Colon (tissue), 2 donors: Measurements from ENCODE around the gene CACNA1B.
"Not testable (repeated sequence)": the region's sequence is repeated elsewhere in the genome, so short reads cannot be mapped to it uniquely, and the experiment has no call there.

Experiments used
- FAIRE-seq: peaks from 2 replicates; lab custom pipeline; 2012; peaks lifted over from hg19 to GRCh38; lab: Jason Lieb, UNC
- donor health status: control.
- donor health status: control.

The CACNA1B gene

DNA sequence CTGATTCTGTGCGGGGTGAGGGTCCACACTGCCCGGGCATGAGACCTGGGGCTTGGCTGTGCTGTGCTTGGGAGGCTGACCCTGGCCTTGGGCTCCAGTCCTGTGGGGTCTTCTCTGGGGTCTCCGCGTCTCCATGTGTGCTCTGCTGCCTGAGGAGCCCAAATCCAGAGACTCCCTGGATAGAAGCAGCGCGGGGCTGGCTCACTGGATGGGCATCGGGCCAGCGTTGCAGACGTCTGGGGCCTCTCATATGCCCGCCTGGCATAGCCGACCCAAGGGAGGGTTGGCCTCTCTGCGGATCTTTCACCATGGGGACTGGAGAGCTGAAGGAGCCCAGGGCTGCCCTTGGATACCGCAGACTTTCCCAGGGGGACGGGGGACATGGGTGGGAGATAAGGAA, 12.4 kb downstream of the CACNA1B start:
- not testable (repeated sequence) for FAIRE-seq

DNA sequence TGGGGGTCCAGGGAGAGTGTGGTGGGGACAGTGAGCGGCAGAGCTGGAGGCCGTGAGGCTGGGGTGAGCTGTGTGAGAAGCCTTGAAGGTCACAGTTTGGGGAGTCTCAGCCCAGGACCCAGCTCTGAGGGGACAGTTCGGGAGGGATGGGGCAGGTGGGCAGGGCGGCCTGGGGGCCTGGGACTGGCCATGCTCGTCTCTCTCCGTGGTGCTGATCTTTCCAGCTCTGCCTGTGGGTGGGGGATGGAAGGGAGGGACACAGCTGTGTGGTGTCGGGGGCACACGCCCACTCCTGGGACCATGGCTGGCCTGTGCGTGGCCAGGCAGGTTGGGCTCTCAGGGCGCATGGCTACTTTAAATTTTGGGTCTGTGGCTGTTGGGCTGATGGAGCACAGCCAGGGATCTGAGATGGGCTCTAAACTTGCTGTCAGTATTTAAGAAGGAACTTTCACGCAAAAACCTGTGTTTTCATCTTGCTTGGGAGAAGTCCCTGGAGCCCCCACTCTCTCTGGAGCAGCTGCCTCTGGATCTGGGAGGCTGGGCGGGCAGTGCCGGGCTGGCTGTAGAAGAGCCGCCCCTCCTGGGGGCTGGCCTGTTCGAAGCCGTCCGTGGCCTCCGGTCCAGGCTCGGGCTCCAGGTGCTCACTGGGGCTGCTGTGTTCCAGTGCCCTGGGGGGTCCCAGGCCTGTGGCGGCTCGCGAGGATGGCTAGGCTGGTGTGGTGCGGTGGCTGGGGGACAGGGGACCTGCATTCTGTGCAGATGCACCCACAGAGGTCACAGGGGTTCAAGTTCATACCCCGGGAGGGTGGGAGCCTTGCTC, 13.4 kb downstream of the CACNA1B start:
- not testable (repeated sequence) for FAIRE-seq

DNA sequence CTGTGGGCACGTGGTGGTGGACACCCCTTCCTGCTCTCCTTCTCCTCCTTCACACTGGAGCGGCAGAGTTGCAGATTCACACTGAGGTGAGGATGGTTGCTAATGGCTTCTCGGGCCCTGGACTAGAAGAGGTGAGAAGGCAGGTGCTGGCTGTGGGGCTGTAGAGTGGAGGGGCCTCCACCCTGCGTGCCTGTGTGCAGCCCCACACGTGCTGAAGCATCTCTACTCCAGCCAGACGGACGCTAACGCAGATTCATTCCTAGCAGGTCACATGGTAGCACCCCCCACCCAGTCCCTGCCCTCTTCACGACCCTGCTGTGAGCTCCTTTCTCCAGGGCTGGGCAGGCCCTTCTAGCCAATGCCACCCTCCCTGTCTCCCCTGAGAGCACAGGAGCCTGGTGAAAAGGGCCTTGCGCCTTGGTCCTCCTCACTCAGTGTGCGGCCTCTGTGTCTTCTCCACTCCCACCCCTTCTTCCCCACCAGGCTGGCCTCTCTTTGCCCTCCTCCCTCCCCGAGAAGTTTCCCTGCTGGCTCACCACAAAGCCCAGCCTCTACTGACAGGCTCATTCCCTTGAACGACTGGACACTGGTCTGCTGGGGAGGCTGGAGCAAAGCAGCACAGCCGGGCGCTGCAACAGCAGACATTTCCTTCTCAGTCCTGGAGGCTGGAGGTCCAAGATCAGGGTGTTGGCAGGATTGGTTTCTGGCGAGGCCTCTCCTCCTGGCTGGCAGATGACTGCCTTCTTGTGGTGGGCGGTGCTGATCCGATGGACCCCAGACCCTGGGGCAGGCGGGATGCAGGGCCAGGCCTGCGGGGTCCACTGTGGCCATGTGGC, 14.2 kb downstream of the CACNA1B start:
- FAIRE-seq = no peak

DNA sequence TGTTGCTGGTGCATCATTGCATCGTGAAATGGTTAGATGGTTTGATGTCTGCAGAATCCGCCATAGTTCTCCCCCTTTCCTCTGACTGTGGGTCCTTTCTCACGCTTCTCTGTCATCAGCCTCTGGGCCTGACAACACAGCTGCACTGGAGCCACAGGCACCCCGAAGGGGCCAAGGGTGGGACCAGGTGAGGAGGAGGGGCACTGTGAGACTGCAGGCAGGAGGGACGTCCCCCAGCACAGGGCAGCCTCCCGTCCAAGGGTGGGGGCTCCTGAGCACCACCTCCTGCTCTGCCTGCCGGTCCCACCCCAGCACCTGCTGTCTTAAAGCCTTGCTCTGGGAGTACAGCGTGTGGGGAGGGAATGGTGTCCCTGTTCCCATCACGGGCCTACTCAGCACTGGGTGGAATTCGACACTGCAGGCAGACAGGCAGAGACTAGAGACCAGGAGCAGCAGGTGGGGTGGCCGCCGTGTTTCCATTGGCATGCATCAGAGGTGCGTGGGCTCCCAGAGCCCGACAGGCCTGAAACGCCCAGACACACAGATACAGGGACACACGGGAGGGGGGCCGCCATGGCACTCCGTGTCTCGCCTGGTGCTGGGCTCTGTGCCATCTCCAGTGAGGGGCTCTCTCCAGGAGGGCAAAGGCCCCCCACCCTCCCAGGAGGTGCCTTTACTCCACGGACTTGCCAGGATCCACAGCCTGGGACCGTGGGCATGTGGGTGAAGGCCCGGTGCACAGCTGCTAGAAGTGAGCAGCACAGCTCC, 15.0 kb downstream of the CACNA1B start:
- FAIRE-seq = no peak

DNA sequence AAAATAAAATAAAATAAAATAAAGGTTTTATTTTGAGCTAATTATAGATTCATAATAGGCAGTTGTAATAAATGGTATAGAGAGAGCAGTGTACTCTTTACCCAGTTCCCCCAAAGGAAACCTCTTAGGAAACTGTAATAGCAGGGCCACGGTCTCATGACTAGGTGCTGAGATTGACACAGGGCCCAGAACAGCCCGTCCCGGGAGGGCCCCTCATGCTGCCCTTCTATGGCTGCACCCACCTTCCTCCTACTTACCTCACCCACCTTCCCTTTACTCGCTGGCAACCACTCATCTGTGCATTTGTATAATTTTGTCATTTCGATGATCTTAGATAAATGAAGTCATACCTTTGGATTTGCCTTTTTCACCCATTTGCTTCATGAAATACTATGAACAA, 16.1 kb downstream of the CACNA1B start:
- no peak for FAIRE-seq

DNA sequence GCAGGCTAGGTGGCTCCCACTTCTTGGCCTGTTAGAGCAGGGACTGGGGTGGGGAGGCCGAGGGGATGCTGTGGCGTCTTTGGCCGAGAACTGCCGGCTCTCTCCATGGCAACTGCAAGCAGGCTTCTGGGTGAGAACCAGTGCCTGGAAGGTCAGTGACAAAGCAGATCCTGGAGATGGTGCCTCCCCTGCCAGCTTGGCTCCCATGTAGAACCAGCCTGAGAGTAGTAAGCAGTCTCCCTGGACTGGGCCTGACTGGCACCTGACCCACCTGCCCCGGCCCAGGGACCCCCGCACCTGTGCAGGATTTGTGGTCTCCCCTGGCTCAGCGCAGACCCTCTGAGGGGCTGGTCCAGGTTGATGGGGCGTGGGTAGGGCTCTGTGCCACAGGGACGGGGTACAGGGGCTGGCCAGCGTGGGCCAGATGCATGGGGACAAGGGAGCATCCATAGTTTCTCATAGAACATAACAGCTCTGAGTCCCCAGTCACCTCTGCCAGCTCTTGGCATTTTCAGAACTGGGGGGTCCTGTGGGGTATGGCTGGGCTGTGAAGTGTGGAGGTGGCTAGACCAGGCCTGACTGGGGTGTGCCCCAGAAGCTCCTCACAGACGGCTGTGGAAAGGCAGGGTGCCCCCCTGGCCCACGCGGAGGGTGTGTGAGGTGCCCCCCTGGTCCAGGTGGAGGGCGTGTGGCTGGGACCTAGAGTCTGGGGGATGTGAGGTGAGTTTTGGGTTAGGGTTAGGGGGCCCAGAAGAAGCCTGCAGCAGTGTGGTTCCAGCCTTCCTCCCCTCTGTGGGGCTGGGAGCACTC, 22.2 kb downstream of the CACNA1B start:
- FAIRE-seq = no peak

DNA sequence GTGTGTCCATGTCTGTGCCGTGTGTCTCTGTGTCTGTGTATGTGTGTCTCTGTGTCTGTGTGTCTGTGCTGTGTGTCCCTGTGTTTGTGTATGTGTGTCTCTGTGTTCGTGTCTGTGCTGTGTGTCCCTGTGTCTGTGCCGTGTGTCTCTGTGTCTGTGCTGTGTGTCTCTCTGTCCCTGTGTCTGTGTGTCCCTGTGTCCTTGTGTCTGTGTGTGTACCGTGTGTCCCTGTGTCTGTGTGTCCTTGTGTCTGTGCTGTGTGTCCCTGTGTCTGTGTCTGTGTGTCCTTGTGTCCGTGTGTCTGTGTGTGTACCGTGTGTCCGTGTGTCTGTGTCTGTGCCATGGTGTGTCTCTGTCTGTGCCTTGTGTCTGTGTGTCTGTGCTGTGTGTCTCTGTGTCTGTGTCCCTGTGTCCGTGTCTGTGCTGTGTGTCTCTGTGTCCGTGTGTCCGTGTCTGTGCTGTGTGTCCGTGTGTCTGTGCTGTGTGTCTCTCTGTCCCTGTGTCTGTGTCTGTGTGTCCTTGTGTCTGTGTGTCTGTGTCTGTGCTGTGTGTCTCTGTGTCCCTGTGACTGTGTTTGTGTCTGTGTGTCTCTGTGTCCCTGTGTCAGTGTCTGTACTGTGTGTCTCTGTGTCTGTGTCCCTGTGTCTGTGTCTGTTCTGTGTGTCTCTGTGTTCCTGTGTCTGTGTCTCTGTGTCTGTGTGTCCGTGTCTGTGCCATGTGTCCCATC, 23.2 kb downstream of the CACNA1B start:
- no peak for FAIRE-seq

DNA sequence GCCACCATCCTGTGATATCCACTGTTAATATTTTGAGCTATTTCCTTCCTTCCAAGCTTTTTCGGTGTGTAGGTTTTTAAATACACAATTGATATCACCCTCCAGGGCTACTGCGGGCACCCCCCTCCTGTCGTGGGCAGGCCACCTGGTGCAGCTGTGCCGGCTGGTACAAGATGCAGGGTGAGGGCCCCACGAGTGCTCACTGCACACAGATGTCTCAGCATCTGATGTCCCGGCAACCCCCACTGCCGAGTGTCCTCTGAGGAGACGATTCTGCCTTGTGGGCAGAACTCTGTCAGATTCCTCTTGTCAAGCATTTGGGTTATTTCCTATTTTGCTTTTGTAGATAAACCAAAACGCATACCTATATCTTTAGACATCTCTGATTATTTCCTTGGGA, 25.1 kb downstream of the CACNA1B start:
- no peak for FAIRE-seq

DNA sequence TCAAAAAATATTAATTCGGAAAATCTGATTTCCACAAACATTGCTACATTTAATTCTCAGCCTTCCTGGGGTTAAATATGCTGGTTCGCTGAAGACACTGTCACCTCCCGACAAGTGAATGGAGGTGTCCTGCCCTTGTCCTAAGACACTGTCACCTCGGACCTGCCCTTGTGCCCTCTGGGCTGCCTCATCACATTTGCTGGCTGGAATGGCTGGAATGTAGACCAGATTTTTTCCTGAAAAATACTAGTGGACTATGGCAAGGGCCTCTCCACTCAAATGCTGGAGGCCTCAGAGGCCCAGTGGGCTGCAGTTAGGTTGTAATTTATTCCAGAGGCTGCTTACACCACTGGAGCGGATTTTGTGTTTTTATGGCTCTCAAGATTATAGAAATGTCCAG, 28.2 kb downstream of the CACNA1B start:
- no peak for FAIRE-seq

DNA sequence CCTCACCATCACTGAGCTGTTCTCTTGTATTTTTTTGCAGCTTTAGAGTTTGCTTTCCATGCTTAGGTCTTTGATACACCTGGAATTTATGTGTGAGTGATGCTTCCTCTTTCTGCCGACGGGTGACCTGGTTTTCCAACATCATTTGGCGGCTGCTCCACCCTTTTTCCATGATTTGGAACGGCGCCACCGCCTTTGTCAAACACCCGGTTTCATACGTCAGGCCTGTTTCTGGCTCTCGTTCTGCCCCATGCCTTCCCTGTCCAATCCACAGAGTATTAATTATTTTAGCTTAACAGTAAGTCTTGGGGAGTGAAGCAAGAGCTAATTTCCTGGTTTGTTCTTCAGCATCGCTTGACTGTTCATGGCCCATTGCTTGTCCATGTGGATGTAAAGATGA, 30.2 kb downstream of the CACNA1B start:
- no peak for FAIRE-seq

DNA sequence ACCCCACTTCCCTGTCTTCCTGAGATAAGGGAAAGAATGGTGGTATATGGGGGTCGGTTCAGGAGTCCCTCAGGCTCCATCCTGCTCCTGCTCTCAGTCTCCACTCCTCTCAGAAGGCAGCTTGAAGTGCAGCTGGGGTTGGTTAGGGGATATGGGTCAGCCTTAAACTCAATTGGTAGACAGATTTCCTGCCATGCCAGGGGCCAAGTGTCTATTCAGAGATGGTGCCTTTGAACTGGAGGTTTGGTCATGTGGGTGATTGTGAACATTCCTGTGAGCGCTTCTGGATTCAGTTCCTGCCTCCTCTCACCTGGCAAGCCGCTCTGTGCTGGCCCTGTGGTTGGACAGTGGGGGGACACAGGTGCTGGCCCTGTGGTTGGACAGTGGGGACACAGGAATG, 35.1 kb downstream of the CACNA1B start:
- no peak for FAIRE-seq

DNA sequence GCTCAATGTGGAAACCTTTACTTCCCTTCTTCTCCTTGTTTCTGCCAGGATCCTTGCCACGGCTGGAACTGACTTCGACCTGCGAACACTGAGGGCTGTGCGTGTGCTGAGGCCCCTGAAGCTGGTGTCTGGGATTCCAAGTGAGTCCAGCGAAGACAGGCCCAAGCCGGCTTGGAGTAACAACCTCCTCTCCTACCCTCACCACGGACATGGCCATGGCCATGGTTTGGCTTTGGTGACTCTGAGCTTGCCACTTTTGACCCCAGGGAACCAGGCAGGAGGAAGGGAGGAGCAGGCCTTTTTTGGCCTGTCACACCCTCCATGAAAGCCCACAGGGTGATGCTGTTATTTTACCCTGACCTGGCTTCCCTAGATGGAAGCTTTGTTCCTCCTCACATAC, 35.5 kb downstream of the CACNA1B start:
- FAIRE-seq = no peak

DNA sequence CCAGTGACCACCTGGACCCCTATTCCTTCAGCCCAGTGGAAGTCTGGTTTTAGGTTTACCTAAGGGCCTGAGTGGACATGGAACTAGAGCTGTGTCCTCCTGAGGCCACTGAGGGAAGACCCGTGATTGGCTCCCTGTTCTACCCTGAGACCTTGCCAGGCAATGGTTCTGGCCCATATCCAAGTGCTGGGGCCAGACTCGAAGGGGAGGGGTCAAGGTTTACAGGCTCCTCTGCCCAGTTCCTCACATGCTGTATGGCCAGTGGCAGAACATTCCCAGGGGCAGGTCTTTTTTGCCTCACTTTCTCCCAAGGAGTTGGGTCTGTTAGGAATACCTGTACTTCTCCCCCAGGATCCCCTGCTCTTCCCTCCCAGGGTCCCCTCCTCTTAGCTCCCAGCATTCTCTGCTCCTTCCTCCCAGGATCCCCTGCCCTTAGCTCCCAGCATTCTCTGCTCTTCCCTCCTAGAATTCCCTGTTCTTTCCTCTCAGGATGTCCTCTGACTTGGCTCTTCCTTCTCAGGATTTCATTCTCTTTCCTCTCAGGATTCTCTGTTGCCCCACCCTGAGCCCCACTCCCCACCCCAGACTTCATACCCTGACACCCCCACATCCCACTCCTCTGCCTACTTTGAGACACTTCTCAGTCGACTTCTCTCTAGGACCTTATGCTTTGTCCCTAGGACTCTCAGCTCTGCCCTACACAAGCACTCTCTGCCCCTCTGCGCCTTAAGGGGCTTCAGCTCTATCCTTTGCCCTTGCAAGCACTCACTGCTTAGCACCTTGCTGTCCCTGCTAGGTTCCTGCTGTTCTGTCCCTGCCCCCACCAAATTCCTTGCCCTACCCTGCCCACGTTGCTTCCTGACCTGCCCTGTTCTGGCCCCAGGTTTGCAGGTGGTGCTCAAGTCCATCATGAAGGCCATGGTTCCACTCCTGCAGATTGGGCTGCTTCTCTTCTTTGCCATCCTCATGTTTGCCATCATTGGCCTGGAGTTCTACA, 36.5 kb downstream of the CACNA1B start:
- FAIRE-seq = no peak

DNA sequence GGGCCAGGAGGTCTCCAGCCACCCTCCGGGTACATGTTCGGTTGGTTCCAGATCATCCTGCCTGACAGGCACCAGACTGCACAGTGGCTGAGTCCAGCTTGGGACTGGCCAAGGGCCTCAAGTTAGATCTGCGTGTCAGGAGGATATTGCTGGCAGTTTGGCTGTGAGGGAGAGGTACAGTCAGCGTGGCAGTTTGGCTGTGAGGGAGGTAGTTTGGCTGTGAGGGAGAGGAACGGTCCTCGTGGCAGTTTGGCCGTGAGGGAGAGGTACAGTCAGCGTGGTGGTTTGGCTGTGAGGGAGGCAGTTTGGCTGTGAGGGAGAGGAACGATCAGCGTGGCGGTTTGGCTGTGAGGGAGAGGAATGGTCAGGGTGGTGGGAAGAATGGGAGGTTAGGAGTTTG, 39.0 kb downstream of the CACNA1B start:
- no peak for FAIRE-seq

DNA sequence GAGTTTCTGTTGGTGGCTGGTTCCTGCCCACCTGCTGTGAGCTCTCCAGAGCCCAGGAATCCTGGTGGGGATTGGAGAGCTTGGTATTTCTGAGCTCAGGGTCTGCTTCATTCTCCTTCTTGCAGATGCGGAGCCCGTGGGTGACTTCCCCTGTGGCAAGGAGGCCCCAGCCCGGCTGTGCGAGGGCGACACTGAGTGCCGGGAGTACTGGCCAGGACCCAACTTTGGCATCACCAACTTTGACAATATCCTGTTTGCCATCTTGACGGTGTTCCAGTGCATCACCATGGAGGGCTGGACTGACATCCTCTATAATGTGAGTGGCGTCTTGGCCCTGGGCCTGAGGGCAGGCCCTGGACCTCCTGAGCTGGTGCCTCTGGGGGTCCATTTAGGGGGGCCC, 39.5 kb downstream of the CACNA1B start:
- no peak for FAIRE-seq

DNA sequence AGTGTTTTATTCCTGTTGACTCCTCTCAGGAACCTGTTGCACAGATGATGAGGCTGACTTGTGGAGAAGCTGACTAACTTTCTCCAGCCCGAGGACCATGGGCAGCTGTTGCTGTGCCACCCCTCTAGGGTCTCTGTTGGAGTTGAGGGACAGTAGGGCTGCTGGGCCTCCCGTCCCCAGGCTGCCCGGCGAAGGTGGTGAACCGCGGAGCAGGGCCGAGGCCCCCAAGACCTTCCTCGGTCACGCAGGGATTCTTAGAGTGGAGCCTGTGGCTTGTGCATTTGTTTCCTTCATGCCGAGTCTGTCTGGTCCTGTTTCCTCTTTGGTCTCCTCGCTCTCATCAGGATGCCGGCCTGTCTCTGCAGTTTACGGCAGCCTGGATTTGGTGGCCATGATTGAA, 40.2 kb downstream of the CACNA1B start:
- no peak for FAIRE-seq

DNA sequence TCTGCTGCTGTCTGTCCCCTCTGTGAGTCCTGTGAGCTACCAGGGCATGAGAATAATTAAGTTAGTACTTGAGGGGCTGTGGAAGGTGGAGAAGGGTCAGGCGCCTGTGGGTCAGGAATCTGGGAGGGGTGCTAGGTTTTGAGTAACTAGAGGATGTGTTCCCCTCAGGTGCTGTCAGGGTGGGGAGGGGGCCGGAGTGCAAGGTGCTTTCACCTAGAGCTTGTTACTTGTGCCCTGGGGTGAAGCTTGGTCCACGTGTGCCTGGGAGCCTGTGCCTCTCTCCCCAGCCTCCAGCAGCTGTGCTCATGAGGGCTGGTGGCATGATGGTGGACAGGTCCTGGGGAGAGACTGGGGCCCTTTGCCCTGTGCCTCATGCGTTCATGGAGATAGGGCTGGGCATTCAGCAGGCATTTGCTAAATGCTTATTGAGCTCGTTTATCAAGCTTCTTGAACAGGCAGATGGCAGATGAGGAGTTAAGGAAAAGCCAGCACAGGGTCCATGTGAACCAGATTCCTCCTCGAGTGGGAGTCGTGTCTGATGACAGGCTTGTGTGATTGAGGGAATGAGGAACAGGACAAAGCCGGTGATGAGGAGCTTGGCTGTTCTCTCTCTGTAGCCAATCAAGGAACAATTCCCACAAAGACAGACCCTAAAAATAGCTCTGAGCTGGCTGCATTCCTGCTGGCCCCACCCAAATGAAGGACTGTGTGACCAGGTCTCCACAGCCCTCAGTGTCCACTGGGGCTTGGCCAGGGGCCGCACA, 40.9 kb downstream of the CACNA1B start:
- FAIRE-seq = no peak

DNA sequence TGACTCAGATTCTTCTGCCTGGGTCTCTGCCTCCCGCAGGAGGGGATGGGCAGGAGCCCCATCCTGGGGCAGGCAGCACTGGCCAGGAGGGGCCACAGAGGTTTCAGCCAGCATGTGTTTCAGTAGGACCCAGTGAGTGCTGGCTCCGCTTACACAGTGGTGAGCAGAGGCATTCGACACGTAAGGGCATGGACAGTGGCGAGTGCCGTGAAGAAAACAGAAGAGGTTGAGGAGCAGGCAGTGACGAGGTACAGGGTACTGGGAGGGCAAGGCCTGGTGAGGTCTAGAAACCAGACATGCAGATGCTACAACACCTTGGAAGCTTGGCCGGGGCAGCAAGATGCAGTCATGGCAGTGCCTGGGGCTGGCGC, 41.5 kb downstream of the CACNA1B start:
- no peak for FAIRE-seq

DNA sequence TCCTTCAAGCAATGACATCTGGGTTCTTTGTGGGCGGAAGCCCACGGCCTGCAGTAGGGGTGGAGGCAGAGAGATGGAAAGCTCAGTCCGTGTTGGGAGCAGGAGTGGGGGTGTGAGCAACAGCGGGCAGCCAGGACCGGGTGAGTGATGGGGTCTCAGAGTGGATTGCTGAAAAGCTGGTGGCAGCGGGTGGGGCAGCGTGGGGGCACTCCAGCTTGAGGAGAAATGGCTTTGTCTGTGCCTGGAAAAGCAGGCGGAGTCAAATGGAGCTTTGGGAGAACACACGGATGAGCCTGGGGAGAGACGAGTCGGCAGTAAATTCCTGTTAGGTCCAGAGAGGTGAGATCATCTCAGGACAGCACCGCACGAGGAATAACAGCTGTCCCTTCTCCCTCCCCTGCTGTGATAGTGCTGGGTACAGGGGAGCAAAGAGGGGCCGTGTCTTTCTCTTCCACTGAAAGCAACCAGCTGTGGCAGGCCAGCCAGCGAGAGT, 42.1 kb downstream of the CACNA1B start:
- no peak for FAIRE-seq
